HL-60 (cell line): ENCODE results near the gene GFY.

Experiments used
- DNase-seq, 2 experiments: peaks; one replicate each; pipeline ENCODE4 v3.0.0-alpha.2; 2010 to 2020; ENCODE audit warnings: low read depth in 1 of 2, low spot score in 1 of 2
- H3K27ac ChIP-seq: fragments of 250-450 bp; sonication (Bioruptor Pico); replicated peaks from 2 replicates; pipeline ENCODE4 v1.5.1; 2020; ENCODE audit warnings: mild to moderate bottlenecking, moderate library complexity
- H3K27me3 ChIP-seq: fragments of 250-450 bp; sonication (Bioruptor Pico); 2 replicates; pipeline ENCODE4 v1.5.1; 2021; ENCODE audit warnings: mild to moderate bottlenecking, moderate library complexity; ENCODE audit not compliant: insufficient read depth, poor library complexity, severe bottlenecking
- H3K4me3 ChIP-seq: replicated peaks from 2 replicates; pipeline ENCODE4 v1.5.1; 2011; ENCODE audit warnings: mild to moderate bottlenecking, control low read depth, low read length; ENCODE audit not compliant: insufficient read depth
- GABPA ChIP-seq: IDR thresholded peaks from 2 replicates; pipeline ENCODE4 v1.6.1; 2012; ENCODE audit warnings: low read depth
- POLR2AphosphoS5 ChIP-seq: IDR thresholded peaks from 2 replicates; pipeline ENCODE4 v1.6.1; 2012; ENCODE audit warnings: low read depth
- SPI1 ChIP-seq: IDR thresholded peaks from 2 replicates; pipeline ENCODE4 v1.6.1; 2012; ENCODE audit warnings: low read depth, mild to moderate bottlenecking, borderline replicate concordance
- TF ChIP-seq, protein P1 (sequence below): IDR thresholded peaks from 2 replicates; pipeline ENCODE4 v1.6.1; 2012; ENCODE audit warnings: low read depth; ENCODE audit not compliant: insufficient replicate concordance
- TF ChIP-seq, protein P2 (sequence below): IDR thresholded peaks from one replicate; pipeline ENCODE4 v1.5.1; 2011; ENCODE audit warnings: low read length, control low read depth, inconsistent platforms; ENCODE audit not compliant: insufficient read depth

GFY gene

DNA sequence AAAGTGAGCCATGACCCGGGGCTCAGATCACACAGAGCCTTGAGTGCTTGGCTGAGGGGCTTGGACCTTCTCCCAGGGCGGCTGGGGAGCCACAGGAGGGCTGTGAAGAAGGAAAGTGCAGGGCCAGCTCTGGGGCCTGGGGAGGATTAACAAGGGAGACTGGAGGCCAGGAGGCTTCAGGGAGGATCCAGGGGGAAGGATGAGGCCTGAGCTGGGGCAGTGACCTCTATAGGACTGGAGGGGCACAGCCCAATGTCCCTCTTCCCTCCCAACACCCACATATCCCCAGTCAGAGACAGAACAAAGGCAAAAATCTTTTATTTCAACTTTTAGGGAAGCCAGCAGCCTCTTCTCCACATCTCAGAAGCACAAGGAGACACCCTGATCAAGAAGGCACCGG lies 20.8 kb downstream of the GFY start:
- no peak overlapping the region for H3K4me3 ChIP-seq

DNA sequence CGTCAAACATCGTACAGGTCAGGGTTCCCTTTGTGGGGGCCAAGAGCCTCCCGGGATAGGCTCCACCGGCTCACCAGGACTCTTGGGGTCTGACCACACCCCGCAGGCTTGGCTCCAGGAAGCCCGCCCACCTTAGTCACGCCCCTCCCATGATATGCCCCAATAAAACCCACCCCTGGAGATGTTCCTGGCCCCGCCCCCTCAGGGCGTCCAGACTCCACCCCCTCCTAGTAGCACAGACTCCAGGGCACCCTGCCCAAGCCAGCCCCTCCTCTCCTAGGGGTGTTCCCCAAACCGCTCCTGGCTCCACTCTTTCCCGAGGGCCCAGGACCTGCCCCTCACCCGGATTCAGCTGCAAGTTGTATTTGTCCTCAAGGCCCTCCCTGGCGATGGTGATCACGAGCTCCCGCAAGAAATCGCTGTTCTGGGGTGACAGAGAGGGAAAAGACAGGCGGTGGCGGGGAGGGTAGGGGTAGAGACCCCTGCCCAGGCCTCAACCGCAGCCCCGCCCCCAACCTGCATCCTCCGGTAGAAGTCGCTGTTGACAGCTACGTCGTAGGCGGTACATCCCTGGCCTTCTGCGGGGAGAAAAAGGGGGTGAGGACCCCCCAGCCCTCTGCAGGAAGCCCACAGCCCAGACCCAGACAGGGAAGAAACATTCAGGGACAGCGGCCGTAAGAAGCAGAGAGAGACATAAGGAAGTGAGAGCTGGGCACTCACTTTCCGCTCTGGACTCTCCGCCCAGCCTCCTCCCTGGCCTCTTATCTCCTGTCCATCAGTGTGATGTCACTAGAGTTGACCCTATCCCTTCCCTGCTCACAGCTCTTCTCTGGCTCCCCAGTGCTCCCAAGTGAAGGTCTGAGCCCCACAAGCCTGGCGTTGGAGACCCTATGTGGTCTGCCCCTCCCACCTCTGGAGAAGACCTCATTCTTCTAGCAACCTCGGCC lies 22.6 kb downstream of the GFY start:
- Histone ChIP-seq H3K27me3 (no peaks in the 10 kb centered on the region), H3K27ac (no peak overlapping the region), H3K4me3 (no peak overlapping the region)
- DNase-seq = no peak
- TF ChIP-seq GABPA = no peak
- TF ChIP-seq, protein P1, sequence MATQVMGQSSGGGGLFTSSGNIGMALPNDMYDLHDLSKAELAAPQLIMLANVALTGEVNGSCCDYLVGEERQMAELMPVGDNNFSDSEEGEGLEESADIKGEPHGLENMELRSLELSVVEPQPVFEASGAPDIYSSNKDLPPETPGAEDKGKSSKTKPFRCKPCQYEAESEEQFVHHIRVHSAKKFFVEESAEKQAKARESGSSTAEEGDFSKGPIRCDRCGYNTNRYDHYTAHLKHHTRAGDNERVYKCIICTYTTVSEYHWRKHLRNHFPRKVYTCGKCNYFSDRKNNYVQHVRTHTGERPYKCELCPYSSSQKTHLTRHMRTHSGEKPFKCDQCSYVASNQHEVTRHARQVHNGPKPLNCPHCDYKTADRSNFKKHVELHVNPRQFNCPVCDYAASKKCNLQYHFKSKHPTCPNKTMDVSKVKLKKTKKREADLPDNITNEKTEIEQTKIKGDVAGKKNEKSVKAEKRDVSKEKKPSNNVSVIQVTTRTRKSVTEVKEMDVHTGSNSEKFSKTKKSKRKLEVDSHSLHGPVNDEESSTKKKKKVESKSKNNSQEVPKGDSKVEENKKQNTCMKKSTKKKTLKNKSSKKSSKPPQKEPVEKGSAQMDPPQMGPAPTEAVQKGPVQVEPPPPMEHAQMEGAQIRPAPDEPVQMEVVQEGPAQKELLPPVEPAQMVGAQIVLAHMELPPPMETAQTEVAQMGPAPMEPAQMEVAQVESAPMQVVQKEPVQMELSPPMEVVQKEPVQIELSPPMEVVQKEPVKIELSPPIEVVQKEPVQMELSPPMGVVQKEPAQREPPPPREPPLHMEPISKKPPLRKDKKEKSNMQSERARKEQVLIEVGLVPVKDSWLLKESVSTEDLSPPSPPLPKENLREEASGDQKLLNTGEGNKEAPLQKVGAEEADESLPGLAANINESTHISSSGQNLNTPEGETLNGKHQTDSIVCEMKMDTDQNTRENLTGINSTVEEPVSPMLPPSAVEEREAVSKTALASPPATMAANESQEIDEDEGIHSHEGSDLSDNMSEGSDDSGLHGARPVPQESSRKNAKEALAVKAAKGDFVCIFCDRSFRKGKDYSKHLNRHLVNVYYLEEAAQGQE = no peak
- no peak for TF ChIP-seq SPI1
- TF ChIP-seq, protein P2, sequence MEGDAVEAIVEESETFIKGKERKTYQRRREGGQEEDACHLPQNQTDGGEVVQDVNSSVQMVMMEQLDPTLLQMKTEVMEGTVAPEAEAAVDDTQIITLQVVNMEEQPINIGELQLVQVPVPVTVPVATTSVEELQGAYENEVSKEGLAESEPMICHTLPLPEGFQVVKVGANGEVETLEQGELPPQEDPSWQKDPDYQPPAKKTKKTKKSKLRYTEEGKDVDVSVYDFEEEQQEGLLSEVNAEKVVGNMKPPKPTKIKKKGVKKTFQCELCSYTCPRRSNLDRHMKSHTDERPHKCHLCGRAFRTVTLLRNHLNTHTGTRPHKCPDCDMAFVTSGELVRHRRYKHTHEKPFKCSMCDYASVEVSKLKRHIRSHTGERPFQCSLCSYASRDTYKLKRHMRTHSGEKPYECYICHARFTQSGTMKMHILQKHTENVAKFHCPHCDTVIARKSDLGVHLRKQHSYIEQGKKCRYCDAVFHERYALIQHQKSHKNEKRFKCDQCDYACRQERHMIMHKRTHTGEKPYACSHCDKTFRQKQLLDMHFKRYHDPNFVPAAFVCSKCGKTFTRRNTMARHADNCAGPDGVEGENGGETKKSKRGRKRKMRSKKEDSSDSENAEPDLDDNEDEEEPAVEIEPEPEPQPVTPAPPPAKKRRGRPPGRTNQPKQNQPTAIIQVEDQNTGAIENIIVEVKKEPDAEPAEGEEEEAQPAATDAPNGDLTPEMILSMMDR = no peak
- no peak for TF ChIP-seq POLR2AphosphoS5

More for the DNA sequence above, 20.8 kb downstream of the GFY start:
- Histone ChIP-seq H3K27ac (no peak overlapping the region), H3K27me3 (peaks cover 12% of the 10 kb centered on the region)
- TF ChIP-seq POLR2AphosphoS5 = no peak
- TF ChIP-seq, protein P2 = no peak
- TF ChIP-seq, protein P1 = no peak
- TF ChIP-seq GABPA = no peak
- TF ChIP-seq SPI1 = no peak
- DNase-seq = no peak

DNA sequence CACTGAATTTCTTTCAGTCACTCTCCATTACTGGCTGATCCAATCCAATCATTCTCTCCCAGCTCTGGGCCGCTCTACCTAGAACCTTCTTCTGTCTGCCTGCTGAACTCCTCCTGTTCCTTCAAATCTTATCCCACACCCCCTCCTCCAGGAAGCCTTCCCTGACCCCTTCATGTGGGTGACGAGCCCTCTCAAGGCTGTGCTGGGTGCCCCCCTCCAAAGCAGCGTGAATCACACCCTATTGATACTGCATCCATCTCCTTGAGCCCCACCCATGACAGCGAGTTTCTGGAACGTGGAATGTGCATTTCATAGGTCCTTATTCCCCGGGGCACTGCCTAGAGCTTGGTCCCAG lies 23.2 kb downstream of the GFY start:
- H3K4me3 ChIP-seq = no peak overlapping the region
- no peak for DNase-seq
- no peaks in the 10 kb centered on the region for H3K27me3 ChIP-seq
- TF ChIP-seq POLR2AphosphoS5 = no peak
- TF ChIP-seq SPI1 = no peak
- TF ChIP-seq, protein P1 = no peak
- TF ChIP-seq, protein P2 = no peak
- TF ChIP-seq GABPA = no peak
- no peak overlapping the region for H3K27ac ChIP-seq
